SH-SY5Y (cell line): Measurements from ENCODE around the gene STK4.

Experiments used
- GATA2 ChIP-seq: IDR thresholded peaks from 2 replicates; pipeline ENCODE4 v1.6.1; 2011; ENCODE audit warnings: mild to moderate bottlenecking, low read depth, low read length
- GATA3 ChIP-seq: IDR thresholded peaks from 2 replicates; pipeline ENCODE4 v1.6.1; 2011; ENCODE audit warnings: low read depth, mild to moderate bottlenecking, low read length, moderate library complexity

GRCh38 chr20:45111285-45111684 lies 145.0 kb downstream of the STK4 start:
- TF ChIP-seq GATA3 (no peak), GATA2 (no peak)
